CD4-positive, alpha-beta T cell (primary cell): Measurements from ENCODE around the gene APLP1. TPM values are rescaled to one million over a fixed set of nuclear protein-coding genes. Genes with fewer than 3 reads are reported as not detected.

ENCODE experiments used
- ATAC-seq: fragments of 200-7000 bp; cut with Tn5 transposase; one replicate; pipeline ENCODE4 v1.10.0; 2022; ENCODE audit warnings: mild to moderate bottlenecking; ENCODE audit not compliant: poor library complexity
- CTCF ChIA-PET: fragments of 350-600 bp; sonication (Branson Sonifier 250); formaldehyde crosslinking; loops from one replicate; lab custom pipeline; 2021; ENCODE audit warnings: antibody characterized with exemption, inconsistent platforms; lab: Charles Lee
- POLR2A ChIA-PET: fragments of 350-600 bp; sonication (Branson Sonifier 250); formaldehyde crosslinking; loops from one replicate; lab custom pipeline; 2021; ENCODE audit warnings: antibody characterized with exemption, inconsistent platforms; lab: Charles Lee
- DNase-seq, 14 experiments: peaks; one replicate each; pipeline ENCODE4 v3.0.0-alpha.2; 2013 to 2020; ENCODE audit warnings: mixed read lengths in 2 of 14
- H3K27ac ChIP-seq, 2 donors: one replicate each; pipeline versions ENCODE4 v1.5.1 to v1.7.0; 2013; ENCODE audit warnings: low read length in 2 of 2, low read depth in 1 of 2, mild to moderate bottlenecking in 1 of 2
- H3K27me3 ChIP-seq, 2 experiments: 1 replicate in 1 of 2; 2 replicates in 1 of 2; pipeline versions ENCODE4 v1.6.1 to v1.7.0; 2013; ENCODE audit warnings: low read length in 2 of 2, control low read depth in 1 of 2, mild to moderate bottlenecking in 1 of 2, moderate library complexity in 1 of 2; ENCODE audit not compliant: insufficient read depth in 2 of 2, control insufficient read depth in 1 of 2
- H3K36me3 ChIP-seq: one replicate; pipeline ENCODE4 v1.6.1; 2013; ENCODE audit warnings: low read length, control low read depth; ENCODE audit not compliant: insufficient read depth
- H3K4me1 ChIP-seq: one replicate; pipeline ENCODE4 v1.6.1; 2013; ENCODE audit warnings: low read length, control low read depth; ENCODE audit not compliant: insufficient read depth
- H3K4me3 ChIP-seq: one replicate; pipeline ENCODE4 v1.5.1; 2013; ENCODE audit warnings: mild to moderate bottlenecking, low read length, moderate library complexity
- H3K9me3 ChIP-seq, 2 experiments: 1 replicate in 1 of 2; 2 replicates in 1 of 2; pipeline versions ENCODE4 v1.6.1 to v1.7.0; 2013; ENCODE audit warnings: low read length in 2 of 2, mild to moderate bottlenecking in 2 of 2, control low read depth in 1 of 2, moderate library complexity in 1 of 2; ENCODE audit not compliant: control insufficient read depth in 1 of 2, insufficient read depth in 1 of 2
- H3K27ac Mint-ChIP-seq: one replicate; pipeline ENCODE4 v1.8.0; 2020; ENCODE audit warnings: mixed read lengths
- H3K27me3 Mint-ChIP-seq: one replicate; pipeline ENCODE4 v1.8.0; 2021; ENCODE audit warnings: mixed read lengths
- H3K36me3 Mint-ChIP-seq: one replicate; pipeline ENCODE4 v1.8.0; 2021; ENCODE audit warnings: low read depth, mixed read lengths
- H3K4me1 Mint-ChIP-seq: one replicate; pipeline ENCODE4 v1.8.0; 2021; ENCODE audit warnings: low read depth, mixed read lengths
- H3K4me3 Mint-ChIP-seq: one replicate; pipeline ENCODE4 v1.8.0; 2020; ENCODE audit warnings: mild to moderate bottlenecking, mixed read lengths
- H3K9me3 Mint-ChIP-seq: one replicate; pipeline ENCODE4 v1.8.0; 2020; ENCODE audit warnings: mixed read lengths
- CTCF ChIP-seq: fragments of 200-600 bp; IDR thresholded peaks from one replicate; pipeline ENCODE4 v1.8.0; 2022; ENCODE audit warnings: antibody characterized with exemption, mild to moderate bottlenecking
- intact Hi-C, 2 experiments: fragments of 100-400 bp; cut with DNase I in 1 of 2; cut with micrococcal nuclease in 1 of 2; formaldehyde crosslinking; loops; one replicate each; pipeline versions ENCODE4 v1.15.1 to v1.9.0; 2023 to 2025; cut with DNase I, micrococcal nuclease
- total RNA-seq, 174 experiments: library from RNA in 2 of 174; stranded (reverse) in 2 of 174; gene quantifications; one replicate each; pipeline ENCODE4 v1.2.3 and lab custom pipeline; 2021 to 2026

APLP1 gene
- total RNA-seq, 2 experiments from 2014 or later: not detected

- no peaks in the 10 kb centered on the region for H3K36me3 ChIP-seq
- no peaks in the 10 kb centered on the region for H3K27me3 Mint-ChIP-seq
- H3K4me1 ChIP-seq: peaks cover 61% of the 10 kb centered on the region
- peaks cover 22% of the 10 kb centered on the region for H3K36me3 Mint-ChIP-seq
- no peaks in the 10 kb centered on the region for H3K9me3 ChIP-seq
- peak overlapping the region; percentile 100 for H3K4me3 Mint-ChIP-seq
- H3K4me3 ChIP-seq: peak overlapping the region; percentile 99
- ATAC-seq (peak; percentile 64), DNase-seq (peak; percentile 76 to 98 (median 88))
- no peaks in the 10 kb centered on the region for H3K9me3 Mint-ChIP-seq
- peaks cover 49% of the 10 kb centered on the region for H3K4me1 Mint-ChIP-seq
- peak overlapping the region; percentile 100 for H3K27ac ChIP-seq
- ChIA-PET POLR2A (interaction anchor here (0.6 to 2.7 kb wide), 11 partner anchors 20 to 692 kb away, joined by 3 to 21 read pairs (median 5); partner anchors contain the start of genes IGFLR1, LIN37, POLR2I and PSENEN), CTCF (interaction anchor here (0.6 to 1.7 kb wide), 2 partner anchors 22 to 28 kb away, joined by 3 to 5 read pairs; no protein-coding TSS in a partner anchor)
- no peak for TF ChIP-seq CTCF
- peak overlapping the region; percentile 92 for H3K27ac Mint-ChIP-seq
- no peaks in the 10 kb centered on the region for H3K27me3 ChIP-seq
- intact Hi-C loops: loop anchor here in 1 of 2 experiments (1.0 kb wide), 2 partner anchors 21 to 28 kb away; no protein-coding TSS in a partner anchor
Observed at GRCh38 chr19:35903550-35904179, 35.3 kb downstream of the APLP1 start.

DNA sequence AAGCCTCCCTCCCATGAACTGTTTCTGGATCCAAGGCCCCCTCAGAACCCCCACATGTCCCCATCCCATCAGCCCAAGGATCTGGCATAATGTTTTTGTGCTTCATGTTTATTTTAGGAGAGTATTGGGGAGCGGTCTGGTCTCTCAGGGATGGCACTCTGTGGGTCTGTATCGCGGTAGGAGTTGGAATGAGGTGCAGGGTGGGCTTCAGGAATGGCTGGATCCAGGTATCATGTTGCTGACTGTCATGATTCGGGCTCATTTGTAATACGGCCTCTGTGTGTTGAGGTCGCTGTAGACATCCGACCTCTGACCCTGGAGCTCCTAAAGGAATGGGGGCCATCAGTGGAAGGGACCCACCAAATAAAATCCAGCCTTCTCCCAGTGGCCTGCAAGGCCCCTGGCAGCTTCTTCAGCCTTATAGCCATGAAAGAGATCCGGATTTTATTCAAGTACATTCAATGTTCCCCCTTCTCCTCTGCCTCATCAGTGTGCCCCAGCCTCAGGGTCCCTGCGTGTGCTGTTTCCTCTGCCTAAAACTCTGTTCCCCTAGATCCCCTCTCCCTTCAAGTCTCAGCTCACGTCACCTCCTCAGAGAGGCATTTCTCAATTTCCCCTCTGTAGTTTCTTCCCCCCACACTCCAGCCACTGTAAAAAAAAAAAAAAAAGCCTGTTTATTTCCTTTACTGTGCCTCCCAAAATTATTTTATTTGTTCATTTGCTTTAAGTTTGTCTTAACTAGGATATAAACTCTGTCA lies 36.1 kb downstream of the APLP1 start:
- no peaks in the 10 kb centered on the region for H3K27me3 Mint-ChIP-seq
- Histone ChIP-seq H3K4me3 (no peak overlapping the region), H3K36me3 (no peaks in the 10 kb centered on the region), H3K27me3 (no peaks in the 10 kb centered on the region), H3K9me3 (no peaks in the 10 kb centered on the region), H3K27ac (peak overlapping the region; percentile 100), H3K4me1 (peaks cover 68% of the 10 kb centered on the region)
- TF ChIP-seq CTCF: no peak
- H3K4me1 Mint-ChIP-seq: peaks cover 52% of the 10 kb centered on the region
- ChIA-PET POLR2A (interaction anchor here (1.1 to 2.7 kb wide), 5 partner anchors 19 to 156 kb away, joined by 3 to 21 read pairs (median 7); partner anchors contain the start of gene LIN37), CTCF (interaction anchor here (1.7 kb wide), 1 partner anchor 27 kb away, joined by 5 read pairs; no protein-coding TSS in a partner anchor)
- peaks cover 14% of the 10 kb centered on the region for H3K36me3 Mint-ChIP-seq
- DNase-seq (peak in 2 of 14 experiments; percentile 39 to 45), ATAC-seq (no peak)
- intact Hi-C loops: no loop called here
- H3K9me3 Mint-ChIP-seq: no peaks in the 10 kb centered on the region
- H3K27ac Mint-ChIP-seq: peak overlapping the region; percentile 92
- peak overlapping the region; percentile 100 for H3K4me3 Mint-ChIP-seq

DNA sequence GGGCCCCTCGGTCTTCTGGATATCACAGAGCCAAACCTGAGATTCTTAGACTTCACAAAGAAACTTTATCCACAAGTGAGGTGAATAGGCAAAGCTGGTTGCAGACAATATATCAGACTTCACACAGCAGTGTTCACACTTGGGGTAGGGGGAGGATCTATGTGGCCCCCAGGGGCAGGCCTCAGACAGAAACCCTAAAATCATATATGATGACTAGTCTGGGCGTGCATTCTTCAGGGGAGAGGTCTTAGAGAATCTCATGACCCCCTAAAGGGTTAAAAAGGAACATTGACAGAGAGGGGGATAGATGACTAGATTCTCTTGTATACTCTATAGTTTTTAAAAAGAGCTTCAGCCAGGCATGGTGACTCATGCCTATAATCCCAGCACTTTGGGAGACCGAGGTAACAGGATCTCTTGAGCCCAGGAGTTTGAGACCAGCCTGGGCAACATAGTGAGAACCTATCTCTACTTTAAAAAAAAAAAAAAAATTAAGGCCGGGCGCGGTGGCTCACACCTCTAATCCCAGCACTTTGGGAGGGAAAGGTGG lies 36.9 kb downstream of the APLP1 start:
- ChIA-PET CTCF (interaction anchor here (0.7 kb wide), 1 partner anchor 13 kb away, joined by 3 read pairs; no protein-coding TSS in a partner anchor), POLR2A (interaction anchor here (2.7 kb wide), 1 partner anchor 27 kb away, joined by 21 read pairs; no protein-coding TSS in a partner anchor)
- Mint-ChIP-seq H3K4me3 (peak overlapping the region; percentile 71), H3K4me1 (peaks cover 52% of the 10 kb centered on the region), H3K27me3 (no peaks in the 10 kb centered on the region), H3K9me3 (no peaks in the 10 kb centered on the region), H3K36me3 (peaks cover 12% of the 10 kb centered on the region), H3K27ac (peak overlapping the region; percentile 92)
- no peak for ATAC-seq
- DNase-seq: no peak
- intact Hi-C loops: no loop called here
- Histone ChIP-seq H3K27me3 (no peaks in the 10 kb centered on the region), H3K36me3 (no peaks in the 10 kb centered on the region), H3K4me1 (peaks cover 72% of the 10 kb centered on the region), H3K27ac (peak overlapping the region; percentile 100), H3K4me3 (no peak overlapping the region), H3K9me3 (no peaks in the 10 kb centered on the region)
- TF ChIP-seq CTCF: no peak
